Endothelial cell of umbilical vein (primary cell): ENCODE measurements around the gene PET100. TPM values are rescaled to one million over a fixed set of nuclear protein-coding genes. Genes with fewer than 3 reads are reported as not detected.

Experiments
- BruUV-seq: library from RNA; stranded (reverse); fragments of 400-500 nt; replicated peaks from 2 replicates; lab custom pipeline; 2021; lab: Mats Ljungman, UMichigan
- CTCF ChIA-PET: fragments of 300-600, 350-600 bp; sonication (Branson Sonifier 250); formaldehyde crosslinking; loops from one replicate; lab custom pipeline; 2021; ENCODE audit warnings: antibody characterized with exemption, inconsistent platforms; lab: Charles Lee
- POLR2A ChIA-PET: fragments of 300-600, 350-600 bp; sonication (Branson Sonifier 250); formaldehyde crosslinking; loops from one replicate; lab custom pipeline; 2021; ENCODE audit warnings: antibody characterized with exemption, inconsistent platforms; lab: Charles Lee
- DNase-seq: peaks from one replicate; pipeline ENCODE4 v3.0.0-alpha.2; 2011; ENCODE audit warnings: low read depth, low spot score
- FAIRE-seq: peaks from 2 replicates; lab custom pipeline; 2011; peaks lifted over from hg19 to GRCh38; lab: Jason Lieb, UNC
- H2AFZ ChIP-seq: 2 replicates; pipeline ENCODE4 v1.6.0; 2012; ENCODE audit warnings: low read depth, low read length, control low read depth, inconsistent platforms
- H3K27ac ChIP-seq: 2 replicates; pipeline ENCODE4 v1.5.1; 2011; ENCODE audit warnings: low read depth, mild to moderate bottlenecking, control low read depth, low read length, moderate library complexity; ENCODE audit not compliant: insufficient read depth
- H3K27me3 ChIP-seq, 2 experiments: 2 replicates each; pipeline versions ENCODE4 v1.6.0 to v1.6.1; 2011; ENCODE audit warnings: low read length in 2 of 2, mixed read lengths in 1 of 2; ENCODE audit not compliant: control insufficient read depth in 2 of 2, insufficient read depth in 2 of 2
- H3K36me3 ChIP-seq, 2 experiments: 2 replicates in 1 of 2; 3 replicates in 1 of 2; pipeline ENCODE4 v1.5.1; 2011; ENCODE audit warnings: low read length in 2 of 2, mild to moderate bottlenecking in 1 of 2, moderate library complexity in 1 of 2; ENCODE audit not compliant: control insufficient read depth in 2 of 2, insufficient read depth in 2 of 2; ENCODE audit errors: extremely low read depth in 1 of 2
- H3K4me1 ChIP-seq: 3 replicates; pipeline ENCODE4 v1.5.1; 2011; ENCODE audit warnings: mild to moderate bottlenecking, low read length; ENCODE audit not compliant: control insufficient read depth, insufficient read depth; ENCODE audit errors: extremely low read depth
- H3K4me2 ChIP-seq: 2 replicates; pipeline ENCODE4 v1.6.1; 2011; ENCODE audit warnings: low read length, control low read depth, mixed read lengths; ENCODE audit not compliant: insufficient read depth
- H3K4me3 ChIP-seq, 3 experiments: fragments of 200-600 bp in 1 of 3; sonication (generic), shearing (Covaris generic) in 1 of 3; replicated peaks in 1 of 3; 2 replicates each; pipeline ENCODE4 v1.5.1; 2011 to 2016; ENCODE audit warnings: control low read depth in 3 of 3, low read length in 3 of 3, mild to moderate bottlenecking in 2 of 3, inconsistent platforms in 1 of 3, low read depth in 1 of 3, moderate library complexity in 1 of 3; ENCODE audit not compliant: insufficient read depth in 1 of 3
- H3K79me2 ChIP-seq: 2 replicates; pipeline ENCODE4 v1.6.0; 2012; ENCODE audit warnings: low read length, inconsistent platforms; ENCODE audit not compliant: control insufficient read depth, insufficient read depth
- H3K9ac ChIP-seq: replicated peaks from 2 replicates; pipeline ENCODE3; 2011; ENCODE audit warnings: low read length, control low read depth; ENCODE audit not compliant: insufficient read depth; ENCODE audit errors: extremely low read depth
- H3K9me1 ChIP-seq: replicated peaks from 3 replicates; pipeline ENCODE4 v1.6.0; 2011; ENCODE audit warnings: mild to moderate bottlenecking, low read length; ENCODE audit not compliant: control insufficient read depth, insufficient read depth; ENCODE audit errors: extremely low read depth
- H3K9me3 ChIP-seq: replicated peaks from 2 replicates; pipeline ENCODE4 v1.5.1; 2012; ENCODE audit warnings: low read length, inconsistent platforms; ENCODE audit not compliant: control insufficient read depth, insufficient read depth
- H4K20me1 ChIP-seq: replicated peaks from 2 replicates; pipeline ENCODE3; 2011; ENCODE audit warnings: mild to moderate bottlenecking, low read length; ENCODE audit not compliant: control insufficient read depth, insufficient read depth; ENCODE audit errors: extremely low read depth
- FOS ChIP-seq: IDR thresholded peaks from 2 replicates; pipeline ENCODE4 v1.6.1; 2011; ENCODE audit warnings: mild to moderate bottlenecking, low read length, moderate library complexity, borderline replicate concordance; ENCODE audit not compliant: insufficient read depth
- GATA2 ChIP-seq: IDR thresholded peaks from 2 replicates; pipeline ENCODE4 v1.7.0; 2011; ENCODE audit warnings: low read depth, mild to moderate bottlenecking, moderate library complexity, mixed read lengths, low read length; ENCODE audit not compliant: insufficient read length, insufficient read depth
- MYC ChIP-seq: IDR thresholded peaks from one replicate; pipeline ENCODE4 v1.6.1; 2011; ENCODE audit warnings: mild to moderate bottlenecking, low read depth, low read length
- POLR2A ChIP-seq: IDR thresholded peaks from 2 replicates; pipeline ENCODE4 v1.6.1; 2012; ENCODE audit warnings: low read depth, mild to moderate bottlenecking, control low read depth, low read length
- POLR2AphosphoS5 ChIP-seq: IDR thresholded peaks from 2 replicates; pipeline ENCODE4 v1.6.1; 2012; ENCODE audit warnings: low read depth, mild to moderate bottlenecking, control low read depth, low read length, moderate library complexity; ENCODE audit not compliant: insufficient read depth
- dilution Hi-C: fragments of 300-500 bp; cut with MboI; formaldehyde crosslinking; loops from one replicate; pipeline ENCODE4 v1.15.0; 2019; ENCODE audit warnings: low sequenced_read_pairs; ENCODE audit not compliant: extremely low pct_ligation_motif_present
- intact Hi-C: fragments of 100-400 bp; cut with micrococcal nuclease; formaldehyde crosslinking; loops from one replicate; pipeline ENCODE4 v1.10.0; 2022
- polyA plus RNA-seq, 4 experiments: library from polyadenylated mRNA; depleted of rRNA in 3 of 4; stranded (reverse) in 3 of 4; unstranded in 1 of 4; fragments of >200 nt; gene quantifications; 2 replicates each; pipeline versions ENCODE4 v1.2.1 to v1.2.3, GENCODE V29; 2011 to 2012; ENCODE audit warnings: missing spikeins in 1 of 4
- total RNA-seq: library from RNA; stranded (reverse); gene quantifications from 2 replicates; pipeline ENCODE4 v1.2.3, GENCODE V29; 2021
- TF ChIP-seq, protein P1 (sequence below), 2 donors: IDR thresholded peaks; 1 replicate in 1 of 2; 2 replicates in 1 of 2; pipeline ENCODE4 v1.5.1; 2011; ENCODE audit warnings: low read length in 2 of 2, mild to moderate bottlenecking in 2 of 2, moderate library complexity in 2 of 2, control low read depth in 1 of 2, inconsistent platforms in 1 of 2, low read depth in 1 of 2; ENCODE audit not compliant: insufficient read depth in 1 of 2; ENCODE audit errors: extremely low read depth in 1 of 2
- TF ChIP-seq, protein P2 (sequence below): IDR thresholded peaks from 2 replicates; pipeline ENCODE4 v1.6.1; 2011; ENCODE audit not compliant: insufficient read depth, insufficient read length

Gene PET100
- total and polyA plus RNA-seq, 2 donors (not counting 3 experiments of a cell fraction or from before 2014, with no cell fraction given), result 55.0 to 172 TPM

DNA sequence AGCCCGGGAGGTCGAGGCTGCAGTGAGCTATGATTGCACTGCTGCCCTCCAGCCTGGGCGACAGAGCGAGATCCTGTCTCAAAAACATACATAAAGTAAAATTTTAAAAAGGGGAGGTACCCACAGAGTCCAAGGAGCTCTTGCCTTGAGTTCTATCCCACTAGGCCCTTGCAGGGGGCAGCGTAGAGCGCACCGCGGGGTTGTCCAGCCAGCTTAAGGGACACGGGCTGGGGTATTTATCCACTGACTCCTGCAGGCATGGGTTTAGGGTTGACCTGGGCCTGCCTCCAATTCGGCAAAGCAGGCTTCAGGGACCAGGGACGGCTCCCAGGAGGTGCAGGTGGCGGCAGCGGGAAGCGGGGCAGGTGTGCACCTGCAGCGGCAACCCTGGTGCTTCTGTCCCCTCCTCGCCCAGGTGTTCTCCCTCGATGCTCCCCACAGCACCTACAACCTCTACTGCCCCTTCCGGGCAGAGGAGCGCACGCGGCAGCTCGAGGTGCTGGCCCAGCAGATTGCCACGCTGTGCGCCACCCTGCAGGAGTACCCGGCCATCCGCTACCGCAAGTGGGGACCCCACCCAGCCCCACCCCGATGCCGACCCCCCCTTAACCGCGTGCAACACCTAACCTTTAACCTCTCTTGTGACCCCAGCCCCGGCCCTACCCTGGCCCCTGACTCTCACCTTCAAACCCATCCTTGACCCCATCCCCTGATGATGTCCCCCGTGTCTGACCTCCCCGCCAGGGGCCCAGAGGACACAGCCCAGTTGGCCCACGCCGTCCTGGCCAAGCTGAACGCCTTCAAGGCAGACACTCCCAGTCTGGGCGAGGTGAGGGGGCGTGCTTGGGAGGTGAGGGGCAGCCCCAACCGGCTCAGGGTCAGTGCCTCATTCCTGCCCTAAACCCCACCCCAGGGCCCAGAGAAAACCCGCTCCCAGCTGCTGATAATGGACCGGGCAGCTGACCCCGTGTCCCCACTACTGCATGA lies 12.0 kb downstream of the PET100 start:
- no peak overlapping the region for H3K27ac ChIP-seq
- ChIA-PET CTCF (interaction anchor here (0.9 to 2.3 kb wide), 6 partner anchors 10 to 211 kb away, joined by 3 to 8 read pairs (median 6); partner anchors contain the start of genes PET100, TRAPPC5 and XAB2), POLR2A (interaction anchor here (0.7 kb wide), 1 partner anchor 189 kb away, joined by 3 read pairs; no protein-coding TSS in a partner anchor)
- dilution Hi-C loops, result no loop called here
- TF ChIP-seq, protein P1, sequence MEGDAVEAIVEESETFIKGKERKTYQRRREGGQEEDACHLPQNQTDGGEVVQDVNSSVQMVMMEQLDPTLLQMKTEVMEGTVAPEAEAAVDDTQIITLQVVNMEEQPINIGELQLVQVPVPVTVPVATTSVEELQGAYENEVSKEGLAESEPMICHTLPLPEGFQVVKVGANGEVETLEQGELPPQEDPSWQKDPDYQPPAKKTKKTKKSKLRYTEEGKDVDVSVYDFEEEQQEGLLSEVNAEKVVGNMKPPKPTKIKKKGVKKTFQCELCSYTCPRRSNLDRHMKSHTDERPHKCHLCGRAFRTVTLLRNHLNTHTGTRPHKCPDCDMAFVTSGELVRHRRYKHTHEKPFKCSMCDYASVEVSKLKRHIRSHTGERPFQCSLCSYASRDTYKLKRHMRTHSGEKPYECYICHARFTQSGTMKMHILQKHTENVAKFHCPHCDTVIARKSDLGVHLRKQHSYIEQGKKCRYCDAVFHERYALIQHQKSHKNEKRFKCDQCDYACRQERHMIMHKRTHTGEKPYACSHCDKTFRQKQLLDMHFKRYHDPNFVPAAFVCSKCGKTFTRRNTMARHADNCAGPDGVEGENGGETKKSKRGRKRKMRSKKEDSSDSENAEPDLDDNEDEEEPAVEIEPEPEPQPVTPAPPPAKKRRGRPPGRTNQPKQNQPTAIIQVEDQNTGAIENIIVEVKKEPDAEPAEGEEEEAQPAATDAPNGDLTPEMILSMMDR (IDR thresholded peaks at IDR 0.05; ENCODE audit: extremely low read depth in 1 of 2, insufficient read depth in 1 of 2, low read depth in 1 of 2, low read length in 2 of 2), result peak in 1 of 2 donors; percentile 5
- TF ChIP-seq POLR2AphosphoS5 (no peak), GATA2 (no peak), MYC (no peak), FOS (no peak), POLR2A (no peak)
- TF ChIP-seq, protein P2, sequence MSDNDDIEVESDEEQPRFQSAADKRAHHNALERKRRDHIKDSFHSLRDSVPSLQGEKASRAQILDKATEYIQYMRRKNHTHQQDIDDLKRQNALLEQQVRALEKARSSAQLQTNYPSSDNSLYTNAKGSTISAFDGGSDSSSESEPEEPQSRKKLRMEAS, result no peak
- intact Hi-C loops, result no loop called here
- no peaks in the 10 kb centered on the region for H3K27me3 ChIP-seq
- no peak overlapping the region for H3K4me3 ChIP-seq
- no peak overlapping the region for H2AFZ ChIP-seq
- no TSS peak for BruUV-seq
- H4K20me1 ChIP-seq, result no peaks in the 10 kb centered on the region
- H3K9ac ChIP-seq, result no peak overlapping the region
- H3K9me1 ChIP-seq, result no peaks in the 10 kb centered on the region
- no peaks in the 10 kb centered on the region for H3K36me3 ChIP-seq
- DNase-seq, result no peak
- no peaks in the 10 kb centered on the region for H3K9me3 ChIP-seq
- no peak overlapping the region for H3K4me2 ChIP-seq
- no peak for FAIRE-seq
- peaks cover 6% of the 10 kb centered on the region for H3K4me1 ChIP-seq
- H3K79me2 ChIP-seq, result no peaks in the 10 kb centered on the region
